Mesenchymal stem cell (in vitro differentiated cells and primary cell): ENCODE measurements around the gene DBH. TPM values are rescaled to one million over a fixed set of nuclear protein-coding genes. Genes with fewer than 3 reads are reported as not detected.

Experiments
- DNase-seq: peaks from one replicate; pipeline ENCODE4 v3.0.0-alpha.2; 2013
- H2AFZ ChIP-seq: one replicate; pipeline ENCODE4 v1.6.1; 2013; ENCODE audit warnings: low read depth, mild to moderate bottlenecking, control low read depth, inconsistent platforms, low read length, moderate library complexity
- H2AK5ac ChIP-seq: 2 replicates; pipeline ENCODE4 v1.6.1; 2013; ENCODE audit warnings: low read length, moderate library complexity, mild to moderate bottlenecking, inconsistent platforms; ENCODE audit not compliant: severe bottlenecking
- H2BK120ac ChIP-seq: one replicate; pipeline ENCODE4 v1.6.1; 2013; ENCODE audit warnings: low read depth, mild to moderate bottlenecking, inconsistent platforms, low read length, moderate library complexity
- H2BK12ac ChIP-seq, 2 experiments: one replicate each; pipeline ENCODE4 v1.6.1; 2013; ENCODE audit warnings: inconsistent platforms in 2 of 2, low read length in 2 of 2, mild to moderate bottlenecking in 2 of 2, moderate library complexity in 2 of 2, control low read depth in 1 of 2
- H2BK15ac ChIP-seq: one replicate; pipeline ENCODE4 v1.6.1; 2013; ENCODE audit warnings: mild to moderate bottlenecking, low read depth, inconsistent platforms; ENCODE audit not compliant: poor library complexity, severe bottlenecking
- H2BK5ac ChIP-seq: 2 replicates; pipeline ENCODE4 v1.6.1; 2013; ENCODE audit warnings: low read depth, mild to moderate bottlenecking, low read length, control low read depth, inconsistent platforms; ENCODE audit not compliant: poor library complexity, severe bottlenecking
- H3K14ac ChIP-seq, 2 experiments: one replicate each; pipeline ENCODE4 v1.6.1; 2013; ENCODE audit warnings: inconsistent platforms in 2 of 2, low read length in 2 of 2, control low read depth in 1 of 2, mild to moderate bottlenecking in 1 of 2, moderate library complexity in 1 of 2
- H3K18ac ChIP-seq, 2 experiments: one replicate each; pipeline ENCODE4 v1.6.1; 2013; ENCODE audit warnings: inconsistent platforms in 2 of 2, low read length in 2 of 2, control low read depth in 1 of 2, low read depth in 1 of 2, mild to moderate bottlenecking in 1 of 2
- H3K23ac ChIP-seq, 2 experiments: one replicate each; pipeline ENCODE4 v1.6.1; 2013; ENCODE audit warnings: inconsistent platforms in 2 of 2, low read length in 2 of 2, mild to moderate bottlenecking in 2 of 2, moderate library complexity in 2 of 2, control low read depth in 1 of 2
- H3K27ac ChIP-seq: 2 replicates; pipeline ENCODE4 v1.5.1; 2013; ENCODE audit warnings: mild to moderate bottlenecking, moderate library complexity, low read length, control low read depth, inconsistent platforms; ENCODE audit not compliant: poor library complexity, severe bottlenecking
- H3K27me3 ChIP-seq, 2 experiments: 2 replicates each; pipeline versions ENCODE4 v1.6.1 to v1.7.0; 2013; ENCODE audit warnings: low read length in 2 of 2, mild to moderate bottlenecking in 2 of 2, moderate library complexity in 2 of 2, control low read depth in 1 of 2, inconsistent platforms in 1 of 2; ENCODE audit not compliant: control insufficient read depth in 1 of 2, insufficient read depth in 1 of 2
- H3K36me3 ChIP-seq, 2 experiments: 2 replicates each; pipeline versions ENCODE4 v1.6.1 to v1.7.0; 2013; ENCODE audit warnings: low read length in 2 of 2, control low read depth in 1 of 2, inconsistent platforms in 1 of 2, low read depth in 1 of 2, mild to moderate bottlenecking in 1 of 2; ENCODE audit not compliant: insufficient read depth in 2 of 2, control insufficient read depth in 1 of 2
- H3K4ac ChIP-seq, 2 experiments: one replicate each; pipeline ENCODE4 v1.6.1; 2013; ENCODE audit warnings: inconsistent platforms in 2 of 2, low read length in 2 of 2, mild to moderate bottlenecking in 2 of 2, moderate library complexity in 2 of 2, control low read depth in 1 of 2, low read depth in 1 of 2
- H3K4me1 ChIP-seq: 2 replicates; pipeline ENCODE4 v1.6.1; 2013; ENCODE audit warnings: low read depth, low read length, control low read depth; ENCODE audit not compliant: control insufficient read depth, insufficient read depth
- H3K4me2 ChIP-seq: 2 replicates; pipeline ENCODE4 v1.6.1; 2013; ENCODE audit warnings: low read length, mild to moderate bottlenecking, inconsistent platforms; ENCODE audit not compliant: poor library complexity, severe bottlenecking
- H3K4me3 ChIP-seq, 2 experiments: 2 replicates each; pipeline versions ENCODE4 v1.5.1 to v1.7.0; 2013; ENCODE audit warnings: low read length in 2 of 2, mild to moderate bottlenecking in 2 of 2, control low read depth in 1 of 2, low read depth in 1 of 2; ENCODE audit not compliant: insufficient read depth in 1 of 2
- H3K79me1 ChIP-seq: replicated peaks from 2 replicates; pipeline ENCODE4 v1.6.1; 2013; ENCODE audit warnings: mild to moderate bottlenecking, control low read depth, low read length, inconsistent platforms; ENCODE audit not compliant: poor library complexity, severe bottlenecking
- H3K9ac ChIP-seq: 2 replicates; pipeline ENCODE4 v1.7.0; 2013; ENCODE audit warnings: mild to moderate bottlenecking, low read length, moderate library complexity
- H3K9me3 ChIP-seq: 2 replicates; pipeline ENCODE4 v1.7.0; 2013; ENCODE audit warnings: mild to moderate bottlenecking, low read length; ENCODE audit not compliant: control insufficient read depth
- H4K8ac ChIP-seq: one replicate; pipeline ENCODE4 v1.6.1; 2013; ENCODE audit warnings: inconsistent platforms, mild to moderate bottlenecking, low read length, moderate library complexity
- H4K91ac ChIP-seq: one replicate; pipeline ENCODE4 v1.6.1; 2013; ENCODE audit warnings: mild to moderate bottlenecking, low read length, inconsistent platforms
- WGBS: methylation state at CpG from one replicate; pipeline ENCODE4 v1.1.7; 2013; ENCODE audit warnings: mixed read lengths; 5-methylcytosine and 5-hydroxymethylcytosine counted together
- polyA plus RNA-seq, 2 experiments: library from polyadenylated mRNA; stranded (reverse); fragments of 200-250 nt; gene quantifications; one replicate each; pipeline ENCODE4 v1.2.3, GENCODE V29; 2013

Gene DBH
- not detected for polyA plus RNA-seq (2013, experiment 1 of 2)
- not detected for polyA plus RNA-seq (2013, experiment 2 of 2)

DNA sequence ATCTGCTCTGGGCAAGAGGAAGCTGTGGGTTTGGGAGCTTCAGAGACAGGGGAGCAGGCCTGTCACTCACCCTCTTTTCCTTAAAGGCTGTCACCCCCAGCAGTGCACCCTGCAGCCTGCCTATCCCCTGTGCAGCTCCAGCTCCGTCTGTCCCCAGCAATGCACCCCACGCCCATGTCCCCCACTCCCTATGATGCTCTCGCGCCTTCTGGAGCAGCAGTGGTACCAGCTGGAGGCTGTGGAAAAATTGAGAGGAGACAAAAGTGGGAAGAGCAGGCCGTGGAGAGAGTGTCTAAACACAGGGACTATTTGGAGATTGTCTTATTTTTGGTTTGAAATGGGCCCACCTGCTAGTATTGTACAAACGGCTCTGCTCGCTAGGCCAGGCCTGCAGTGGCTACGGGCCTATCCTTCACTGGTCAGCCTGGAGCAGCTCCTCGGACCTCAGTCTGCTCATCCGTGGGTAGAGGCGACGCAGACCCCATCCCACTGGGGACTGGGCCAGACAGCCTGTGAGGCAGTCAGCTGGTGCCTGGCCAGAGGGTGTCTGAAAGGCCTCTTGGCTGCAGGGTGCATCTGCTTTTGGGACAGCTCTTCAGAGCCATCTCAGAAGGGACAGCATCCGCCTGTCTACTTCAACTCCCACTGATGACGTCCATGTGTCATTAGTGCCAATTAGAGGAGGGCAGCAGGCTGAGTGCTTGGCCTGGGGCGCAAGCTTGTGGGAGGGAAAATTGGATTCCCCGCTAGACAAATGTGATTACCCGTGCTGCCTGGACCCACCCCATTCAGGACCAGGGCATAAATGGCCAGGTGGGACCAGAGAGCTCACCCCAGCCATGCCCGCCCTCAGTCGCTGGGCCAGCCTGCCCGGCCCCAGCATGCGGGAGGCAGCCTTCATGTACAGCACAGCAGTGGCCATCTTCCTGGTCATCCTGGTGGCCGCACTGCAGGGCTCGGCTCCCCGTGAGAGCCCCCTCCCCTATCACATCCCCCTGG, at the start of gene DBH:
Gene DBH, plus strand, starts transcription at position 831 of the 999 bp plus-strand sequence. Its CDS starts 9 bp downstream, at position 840.
- H2BK120ac ChIP-seq, result no peak within 1 kb of the TSS

DNA sequence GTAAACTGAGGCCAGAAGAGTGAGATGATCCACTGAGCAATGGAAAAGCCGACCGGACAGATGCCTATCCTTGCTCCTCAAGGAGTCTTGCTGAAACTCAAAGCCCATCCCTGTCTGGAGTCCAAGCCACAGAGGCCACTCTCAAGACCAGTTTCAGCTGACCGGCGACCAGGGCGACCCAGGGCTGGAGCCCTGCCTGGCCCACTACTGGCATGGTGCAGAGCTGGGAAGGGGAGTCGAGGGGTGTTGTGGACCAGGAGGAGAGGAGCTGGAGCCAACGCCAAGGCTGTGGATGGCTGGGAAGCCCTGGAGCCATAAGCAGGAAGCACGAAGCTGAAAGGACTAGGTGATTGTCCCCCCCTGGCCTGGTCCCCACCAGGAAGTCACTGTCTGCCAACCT, 49.1 kb upstream of the DBH start:
- Histone ChIP-seq H3K36me3 (no peaks in the 10 kb centered on the region), H3K18ac (no peak overlapping the region), H2BK12ac (no peak overlapping the region), H2AK5ac (no peak overlapping the region), H2BK15ac (no peak overlapping the region), H3K23ac (no peak overlapping the region), H2BK120ac (no peak overlapping the region), H3K14ac (no peak overlapping the region), H3K9ac (no peak overlapping the region), H3K4me3 (no peak overlapping the region), H2AFZ (no peak overlapping the region), H3K79me1 (no peaks in the 10 kb centered on the region), H4K91ac (no peak overlapping the region), H3K27me3 (peaks cover 63 to 85% of the 10 kb centered on the region in 2 experiments), H3K9me3 (peaks cover 3% of the 10 kb centered on the region), H3K4ac (no peak overlapping the region), H2BK5ac (no peak overlapping the region), H3K27ac (no peak overlapping the region), H3K4me2 (no peak overlapping the region), H4K8ac (no peak overlapping the region), H3K4me1 (peaks cover 4% of the 10 kb centered on the region)
- WGBS, result 87% methylated on average over 8 of the region's 8 CpGs
- no peak for DNase-seq

More for the DNA sequence above, at the start of gene DBH:
- WGBS, result 90% methylated on average over 23 of the region's 24 CpGs
- no peak within 1 kb of the TSS for H2AK5ac ChIP-seq
- no peak within 1 kb of the TSS for H3K4me2 ChIP-seq
- H3K27ac ChIP-seq, result no peak within 1 kb of the TSS
- no peak within 1 kb of the TSS for H2AFZ ChIP-seq
- H2BK15ac ChIP-seq, result no peak within 1 kb of the TSS
- no peaks in the 10 kb centered on the region for H3K36me3 ChIP-seq
- no peaks in the 10 kb centered on the region for H3K79me1 ChIP-seq
- H2BK12ac ChIP-seq, result no peak within 1 kb of the TSS
- H4K91ac ChIP-seq, result peak within 1 kb of the TSS; percentile 54
- no peak within 1 kb of the TSS for H4K8ac ChIP-seq
- no peak within 1 kb of the TSS for H3K23ac ChIP-seq
- H3K9me3 ChIP-seq, result no peaks in the 10 kb centered on the region
- H3K9ac ChIP-seq, result no peak within 1 kb of the TSS
- no peak within 1 kb of the TSS for H3K4me3 ChIP-seq
- H3K27me3 ChIP-seq, result peaks cover 66 to 94% of the 10 kb centered on the region in 2 experiments
- DNase-seq, result no peak
- H3K14ac ChIP-seq, result peak within 1 kb of the TSS in 1 of 2 experiments; percentile 21
- no peak within 1 kb of the TSS for H3K4ac ChIP-seq
- H2BK5ac ChIP-seq, result no peak within 1 kb of the TSS
- no peaks in the 10 kb centered on the region for H3K4me1 ChIP-seq
- H3K18ac ChIP-seq, result no peak within 1 kb of the TSS

DNA sequence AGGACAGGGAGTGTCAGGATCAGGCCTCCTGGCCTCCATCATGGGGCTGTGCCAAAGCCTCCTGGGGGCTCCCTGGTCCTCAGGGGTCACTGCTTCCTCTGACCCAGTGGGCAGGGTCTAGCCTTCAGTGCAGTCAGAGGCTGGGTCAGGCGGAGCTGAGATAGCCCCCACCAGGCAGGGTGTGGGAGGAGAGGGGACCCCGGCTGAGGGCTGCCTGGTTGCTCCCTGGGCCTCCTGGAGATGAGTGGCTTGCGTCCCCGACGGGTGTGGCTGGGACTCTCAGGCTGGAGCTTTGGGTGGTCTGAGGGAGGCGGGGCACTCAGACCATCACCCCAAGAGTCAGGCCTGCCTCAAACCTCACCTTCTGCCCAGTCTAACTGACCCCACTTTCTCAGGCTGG, 48.7 kb upstream of the DBH start:
- Histone ChIP-seq H3K79me1 (no peaks in the 10 kb centered on the region), H2BK120ac (no peak overlapping the region), H2BK12ac (no peak overlapping the region), H3K4me2 (no peak overlapping the region), H3K27ac (no peak overlapping the region), H3K4me3 (no peak overlapping the region), H2BK15ac (no peak overlapping the region), H3K4ac (no peak overlapping the region), H3K18ac (no peak overlapping the region), H3K9me3 (peaks cover 3% of the 10 kb centered on the region), H3K23ac (no peak overlapping the region), H3K9ac (no peak overlapping the region), H4K8ac (no peak overlapping the region), H3K4me1 (peaks cover 4% of the 10 kb centered on the region), H2BK5ac (no peak overlapping the region), H3K14ac (no peak overlapping the region), H2AFZ (peak overlapping the region; percentile 16), H3K27me3 (peaks cover 59 to 85% of the 10 kb centered on the region in 2 experiments), H4K91ac (no peak overlapping the region), H2AK5ac (no peak overlapping the region), H3K36me3 (no peaks in the 10 kb centered on the region)
- DNase-seq, result no peak
- 71% methylated on average over 3 of the region's 6 CpGs for WGBS

- no peak overlapping the region for H3K14ac ChIP-seq
- no peak overlapping the region for H3K4ac ChIP-seq
- no peak overlapping the region for H3K4me2 ChIP-seq
- no peaks in the 10 kb centered on the region for H3K36me3 ChIP-seq
- H3K9ac ChIP-seq, result no peak overlapping the region
- H3K4me1 ChIP-seq, result peaks cover 4% of the 10 kb centered on the region
- peaks cover 3% of the 10 kb centered on the region for H3K9me3 ChIP-seq
- no peak overlapping the region for H2BK5ac ChIP-seq
- peaks cover 44 to 80% of the 10 kb centered on the region in 2 experiments for H3K27me3 ChIP-seq
- 59% methylated on average over 15 of the region's 19 CpGs for WGBS
- H2AFZ ChIP-seq, result no peak overlapping the region
- no peak overlapping the region for H2BK120ac ChIP-seq
- H4K8ac ChIP-seq, result no peak overlapping the region
- DNase-seq, result no peak
- no peak overlapping the region for H3K27ac ChIP-seq
- H3K79me1 ChIP-seq, result no peaks in the 10 kb centered on the region
- no peak overlapping the region for H3K4me3 ChIP-seq
- H3K18ac ChIP-seq, result no peak overlapping the region
- no peak overlapping the region for H2BK15ac ChIP-seq
- H2AK5ac ChIP-seq, result no peak overlapping the region
- no peak overlapping the region for H4K91ac ChIP-seq
- no peak overlapping the region for H2BK12ac ChIP-seq
- no peak overlapping the region for H3K23ac ChIP-seq
Observed at GRCh38 chr9:133589454-133590227, 46.5 kb upstream of the DBH start.
